Gastrocnemius medialis (tissue), 4 donors: ENCODE results near the gene NSUN2. TPM values are rescaled to one million over a fixed set of nuclear protein-coding genes. Genes with fewer than 3 reads are reported as not detected.

Experiments
- ATAC-seq, 2 donors: fragments of 150-250 bp; one replicate each; pipeline ENCODE4 v1.9.1; 2016
- DNase-seq, 2 donors: peaks; one replicate each; pipeline ENCODE4 v3.0.0-alpha.2; 2019
- H3K27ac ChIP-seq, 4 donors: fragments of 200-600 bp; sonication (generic); 1 replicate in 1 of 4; 2 replicates in 3 of 4; pipeline ENCODE4 v1.5.1; 2016 to 2018; ENCODE audit warnings: mild to moderate bottlenecking in 2 of 4, moderate library complexity in 1 of 4
- H3K27me3 ChIP-seq, 3 donors: fragments of 200-600 bp; sonication (generic) in 2 of 3; 1 replicate in 1 of 3; 2 replicates in 2 of 3; pipeline versions ENCODE4 v1.5.1 to v1.6.0; 2016 to 2019; ENCODE audit warnings: mild to moderate bottlenecking in 1 of 3, moderate library complexity in 1 of 3
- H3K36me3 ChIP-seq, 2 donors: fragments of 200-600 bp; sonication (generic) in 1 of 2; one replicate each; pipeline ENCODE4 v1.5.1; 2017 to 2018
- H3K4me1 ChIP-seq, 2 donors: fragments of 200-600 bp; sonication (generic) in 1 of 2; one replicate each; pipeline ENCODE4 v1.5.1; 2016 to 2017; ENCODE audit warnings: mild to moderate bottlenecking in 2 of 2
- H3K4me3 ChIP-seq, 4 donors: fragments of 200-600 bp; sonication (generic) in 3 of 4; 1 replicate in 1 of 4; 2 replicates in 3 of 4; pipeline ENCODE4 v1.5.1; 2016 to 2019; ENCODE audit warnings: mild to moderate bottlenecking in 2 of 4
- H3K9me3 ChIP-seq, 3 donors: fragments of 200-600 bp; sonication (generic) in 2 of 3; 1 replicate in 1 of 3; 2 replicates in 2 of 3; pipeline ENCODE4 v1.5.1; 2016 to 2019
- POLR2A ChIP-seq, 2 donors: fragments of 450-650 bp; IDR thresholded peaks; one replicate each; pipeline ENCODE4 v1.6.1; 2017; ENCODE audit warnings: antibody characterized with exemption in 2 of 2, mild to moderate bottlenecking in 2 of 2, moderate library complexity in 2 of 2
- in situ Hi-C, 4 donors: fragments of 200-750 bp; cut with MboI; loops; one replicate each; pipeline versions ENCODE4 v1.15.0 to v1.8.0; 2017; ENCODE audit warnings: low sequenced_read_pairs in 4 of 4
- intact Hi-C: fragments of 100-400 bp; cut with DNase I; formaldehyde crosslinking; loops from one replicate; pipeline ENCODE4 v1.15.1; 2023; ENCODE audit warnings: low total_unique reads
- total RNA-seq, 4 donors: library from RNA; depleted of rRNA; stranded (reverse); fragments of >200 nt; gene quantifications; one replicate each; pipeline versions ENCODE4 v1.1.0 to v1.2.3, GENCODE V29; 2016
- TF ChIP-seq, protein P1 (sequence below), 5 experiments: fragments of 450-650 bp in 3 of 5; fragments of 200-600 bp in 2 of 5; sonication (generic) in 2 of 5; IDR thresholded peaks in 4 of 5; conservative IDR thresholded peaks in 1 of 5; 1 replicate in 4 of 5; 2 replicates in 1 of 5; pipeline ENCODE4 v1.5.1; 2016 to 2019; ENCODE audit warnings: antibody characterized with exemption in 5 of 5, mild to moderate bottlenecking in 3 of 5, moderate library complexity in 3 of 5

The NSUN2 gene
- total RNA-seq, 4 donors from 2014 or later, result 29.4 to 45.9 (median 38.0) TPM

DNA sequence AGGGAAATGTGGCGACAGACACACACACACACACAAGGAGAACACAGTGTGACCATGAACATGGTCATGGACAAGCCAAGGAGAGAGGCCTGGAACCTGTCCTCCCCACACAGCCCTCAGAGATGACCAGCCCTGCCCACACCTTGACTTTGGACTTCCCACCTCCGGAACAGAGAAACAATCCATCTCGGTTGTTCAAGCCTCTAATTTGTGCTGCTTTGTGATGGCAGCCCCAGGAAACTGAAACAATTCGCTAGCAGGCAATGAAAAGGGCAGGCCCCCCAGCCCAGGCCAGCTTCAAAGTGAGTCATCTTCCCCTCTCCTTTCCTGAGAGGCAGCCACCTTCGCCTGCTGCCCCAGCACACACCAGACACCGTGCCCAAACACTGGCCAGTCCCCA is 47.7 kb downstream of the NSUN2 start:
- DNase-seq (no peak), ATAC-seq (no peak)
- H3K27ac ChIP-seq, result no peak overlapping the region
- TF ChIP-seq POLR2A (IDR thresholded peaks at IDR 0.05), result no peak
- TF ChIP-seq, protein P1, sequence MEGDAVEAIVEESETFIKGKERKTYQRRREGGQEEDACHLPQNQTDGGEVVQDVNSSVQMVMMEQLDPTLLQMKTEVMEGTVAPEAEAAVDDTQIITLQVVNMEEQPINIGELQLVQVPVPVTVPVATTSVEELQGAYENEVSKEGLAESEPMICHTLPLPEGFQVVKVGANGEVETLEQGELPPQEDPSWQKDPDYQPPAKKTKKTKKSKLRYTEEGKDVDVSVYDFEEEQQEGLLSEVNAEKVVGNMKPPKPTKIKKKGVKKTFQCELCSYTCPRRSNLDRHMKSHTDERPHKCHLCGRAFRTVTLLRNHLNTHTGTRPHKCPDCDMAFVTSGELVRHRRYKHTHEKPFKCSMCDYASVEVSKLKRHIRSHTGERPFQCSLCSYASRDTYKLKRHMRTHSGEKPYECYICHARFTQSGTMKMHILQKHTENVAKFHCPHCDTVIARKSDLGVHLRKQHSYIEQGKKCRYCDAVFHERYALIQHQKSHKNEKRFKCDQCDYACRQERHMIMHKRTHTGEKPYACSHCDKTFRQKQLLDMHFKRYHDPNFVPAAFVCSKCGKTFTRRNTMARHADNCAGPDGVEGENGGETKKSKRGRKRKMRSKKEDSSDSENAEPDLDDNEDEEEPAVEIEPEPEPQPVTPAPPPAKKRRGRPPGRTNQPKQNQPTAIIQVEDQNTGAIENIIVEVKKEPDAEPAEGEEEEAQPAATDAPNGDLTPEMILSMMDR (IDR thresholded peaks at IDR 0.05 in 4 of 5, conservative IDR thresholded peaks at IDR 0.05 in 1 of 5), result no peak
- peaks cover 0 to 4% of the 10 kb centered on the region in 2 donors for H3K4me1 ChIP-seq
- H3K4me3 ChIP-seq, result no peak overlapping the region
- in situ Hi-C loops, result loop anchor here in 3 of 4 donors (25.0 kb wide), 2 partner anchors 698 to 1098 kb away; no protein-coding TSS in a partner anchor
- no peaks in the 10 kb centered on the region for H3K9me3 ChIP-seq
- intact Hi-C loops, result no loop called here
- no peaks in the 10 kb centered on the region for H3K36me3 ChIP-seq
- H3K27me3 ChIP-seq, result peaks cover 0 to 3% (median 0%) of the 10 kb centered on the region in 3 donors

DNA sequence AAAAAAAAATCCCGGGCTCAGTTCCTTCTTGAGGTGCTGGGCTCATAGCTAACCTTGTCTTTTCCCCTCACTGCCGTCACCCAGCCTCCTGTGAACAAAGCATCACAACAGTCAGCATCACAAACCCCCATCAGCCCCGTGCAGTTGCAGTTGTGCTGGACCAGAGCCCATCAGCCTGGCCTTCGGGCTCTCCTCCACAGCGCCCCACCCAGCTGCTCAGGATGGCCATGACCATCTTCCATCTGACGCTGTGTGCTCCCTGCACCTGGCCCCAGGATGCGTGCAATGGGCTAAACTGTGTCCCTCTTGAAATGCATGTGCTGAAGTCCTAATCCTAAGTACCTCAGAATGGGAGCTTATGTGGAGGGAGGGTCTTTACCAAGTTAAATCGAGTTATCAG is 48.1 kb downstream of the NSUN2 start:
- in situ Hi-C loops, result loop anchor here in 3 of 4 donors (25.0 kb wide), 2 partner anchors 697 to 1097 kb away; no protein-coding TSS in a partner anchor

DNA sequence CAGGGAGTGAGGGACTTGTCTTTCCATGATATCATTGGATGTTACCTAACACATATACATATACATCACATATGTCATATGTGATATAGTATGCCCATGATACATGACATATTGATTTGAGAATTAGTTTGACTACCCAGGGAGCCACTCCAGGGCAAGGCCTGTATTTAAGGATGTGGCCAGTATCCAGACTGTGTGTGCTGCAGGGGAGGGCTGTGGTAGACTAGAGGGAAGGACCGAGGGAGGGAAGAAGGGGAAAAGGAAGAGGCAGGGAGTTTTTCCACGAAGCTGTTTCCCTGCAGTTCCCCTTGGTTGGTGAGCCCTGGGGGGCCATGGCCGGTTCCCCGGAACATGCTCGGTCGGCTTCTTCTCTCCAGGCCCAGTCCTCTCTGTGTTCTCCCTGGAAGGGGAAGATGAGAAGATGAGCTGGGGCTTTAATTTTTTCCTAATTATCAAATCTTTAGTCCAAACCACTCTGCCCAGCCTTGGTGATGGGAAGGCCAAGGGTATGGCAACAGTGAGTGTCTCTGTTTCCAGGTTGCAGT is 48.7 kb downstream of the NSUN2 start:
- TF ChIP-seq POLR2A (IDR thresholded peaks at IDR 0.05), result no peak
- TF ChIP-seq, protein P1 (IDR thresholded peaks at IDR 0.05 in 4 of 5, conservative IDR thresholded peaks at IDR 0.05 in 1 of 5), result no peak
- Histone ChIP-seq H3K4me3 (no peak overlapping the region), H3K4me1 (peaks cover 0 to 4% of the 10 kb centered on the region in 2 donors), H3K9me3 (no peaks in the 10 kb centered on the region), H3K27ac (no peak overlapping the region), H3K27me3 (peaks cover 0 to 3% (median 0%) of the 10 kb centered on the region in 3 donors), H3K36me3 (no peaks in the 10 kb centered on the region)
- DNase-seq (no peak), ATAC-seq (no peak)
- in situ Hi-C loops, result loop anchor here in 3 of 4 donors (25.0 kb wide), 2 partner anchors 697 to 1097 kb away; no protein-coding TSS in a partner anchor
- intact Hi-C loops, result no loop called here

More for the DNA sequence above, 48.1 kb downstream of the NSUN2 start:
- H3K4me1 ChIP-seq, result peaks cover 0 to 4% of the 10 kb centered on the region in 2 donors
- no peaks in the 10 kb centered on the region for H3K9me3 ChIP-seq
- intact Hi-C loops, result no loop called here
- H3K36me3 ChIP-seq, result no peaks in the 10 kb centered on the region
- H3K27me3 ChIP-seq, result peaks cover 0 to 3% (median 0%) of the 10 kb centered on the region in 3 donors
- no peak overlapping the region for H3K4me3 ChIP-seq
- TF ChIP-seq, protein P1 (IDR thresholded peaks at IDR 0.05 in 4 of 5, conservative IDR thresholded peaks at IDR 0.05 in 1 of 5), result no peak
- no peak for TF ChIP-seq POLR2A (IDR thresholded peaks at IDR 0.05)
- no peak overlapping the region for H3K27ac ChIP-seq
- ATAC-seq, result no peak
- no peak for DNase-seq

GRCh38 chr5:6583049-6583880 is 49.6 kb downstream of the NSUN2 start:
- intact Hi-C loops (no loop called here), in situ Hi-C loops (loop anchor here in 3 of 4 donors (25.0 kb wide), 2 partner anchors 696 to 1096 kb away; no protein-coding TSS in a partner anchor)
- no peak for DNase-seq

More at GRCh38 chr5:6583049-6583880, 49.6 kb downstream of the NSUN2 start:
- H3K9me3 ChIP-seq, result no peaks in the 10 kb centered on the region
- peak; percentile 51 to 66 for ATAC-seq
- no peak for TF ChIP-seq POLR2A (IDR thresholded peaks at IDR 0.05)
- TF ChIP-seq, protein P1 (IDR thresholded peaks at IDR 0.05 in 4 of 5, conservative IDR thresholded peaks at IDR 0.05 in 1 of 5), result peak; percentile 14 to 50 (median 38)
- no peaks in the 10 kb centered on the region for H3K36me3 ChIP-seq
- peak overlapping the region; percentile 32 to 49 (median 46) for H3K4me3 ChIP-seq
- peaks cover 0 to 4% of the 10 kb centered on the region in 2 donors for H3K4me1 ChIP-seq
- H3K27me3 ChIP-seq, result peaks cover 0 to 3% (median 0%) of the 10 kb centered on the region in 3 donors
- H3K27ac ChIP-seq, result no peak overlapping the region
